Effector memory CD8-positive, alpha-beta T cell (primary cell): ENCODE data around the gene HOTAIR.
A peak's percentile ranks its signal among the peaks of the same experiment; 100 is the strongest.

Experiments
- ATAC-seq: fragments of 150-1000 bp; cut with Tn5 transposase; replicated peaks from 2 replicates; pipeline ENCODE4 v1.10.0; 2021; ENCODE audit warnings: mild to moderate bottlenecking, moderate library complexity
- DNase-seq, 3 experiments: peaks; one replicate each; pipeline ENCODE4 v3.0.0; 2021
- H3K27ac Mint-ChIP-seq, 2 donors: one replicate each; pipeline ENCODE4 v1.8.0; 2022; ENCODE audit warnings: mild to moderate bottlenecking in 2 of 2, mixed read lengths in 2 of 2, moderate library complexity in 2 of 2
- H3K27me3 Mint-ChIP-seq, 2 donors: one replicate each; pipeline ENCODE4 v1.8.0; 2022; ENCODE audit warnings: mixed read lengths in 2 of 2
- H3K36me3 Mint-ChIP-seq: one replicate; pipeline ENCODE4 v1.8.0; 2022; ENCODE audit warnings: mild to moderate bottlenecking, moderate library complexity, mixed read lengths; ENCODE audit not compliant: insufficient read depth
- H3K4me1 Mint-ChIP-seq, 2 donors: one replicate each; pipeline ENCODE4 v1.8.0; 2022; ENCODE audit warnings: low read depth in 2 of 2, mixed read lengths in 2 of 2
- H3K4me3 Mint-ChIP-seq, 2 donors: one replicate each; pipeline ENCODE4 v1.8.0; 2022; ENCODE audit warnings: mild to moderate bottlenecking in 2 of 2, mixed read lengths in 2 of 2, moderate library complexity in 2 of 2
- H3K9me3 Mint-ChIP-seq, 2 donors: one replicate each; pipeline ENCODE4 v1.8.0; 2022; ENCODE audit warnings: mixed read lengths in 2 of 2

HOTAIR gene

GRCh38 chr12:53948650-53949593 is 25.8 kb downstream of the HOTAIR start:
- H3K27me3 Mint-ChIP-seq, result peaks cover 97 to 98% of the 10 kb centered on the region in 2 donors
- peaks cover 34% of the 10 kb centered on the region for H3K36me3 Mint-ChIP-seq
- peaks cover 14 to 25% of the 10 kb centered on the region in 2 donors for H3K4me1 Mint-ChIP-seq
- ATAC-seq, result no peak
- H3K4me3 Mint-ChIP-seq, result no peak overlapping the region
- H3K27ac Mint-ChIP-seq, result no peak overlapping the region
- no peak for DNase-seq
- no peaks in the 10 kb centered on the region for H3K9me3 Mint-ChIP-seq

- peaks cover 98 to 99% of the 10 kb centered on the region in 2 donors for H3K27me3 Mint-ChIP-seq
- no peak overlapping the region for H3K27ac Mint-ChIP-seq
Measured at GRCh38 chr12:53947743-53948142, 27.0 kb downstream of the HOTAIR start.

GRCh38 chr12:53944907-53945847 is 29.6 kb downstream of the HOTAIR start:
- DNase-seq (no peak), ATAC-seq (no peak)
- Mint-ChIP-seq H3K36me3 (peaks cover 4% of the 10 kb centered on the region), H3K27me3 (peaks cover 98 to 99% of the 10 kb centered on the region in 2 donors), H3K9me3 (no peaks in the 10 kb centered on the region), H3K4me3 (peak overlapping the region in 1 of 2 donors; percentile 10), H3K4me1 (peaks cover 7% of the 10 kb centered on the region in 2 donors), H3K27ac (peak overlapping the region in 1 of 2 donors; percentile 26)

More at GRCh38 chr12:53947743-53948142, 27.0 kb downstream of the HOTAIR start:
- DNase-seq, result no peak
- ATAC-seq, result no peak
- peaks cover 7 to 19% of the 10 kb centered on the region in 2 donors for H3K4me1 Mint-ChIP-seq
- no peak overlapping the region for H3K4me3 Mint-ChIP-seq
- no peaks in the 10 kb centered on the region for H3K9me3 Mint-ChIP-seq
- H3K36me3 Mint-ChIP-seq, result peaks cover 22% of the 10 kb centered on the region

- no peak overlapping the region for H3K27ac Mint-ChIP-seq
- H3K36me3 Mint-ChIP-seq, result peaks cover 6% of the 10 kb centered on the region
- H3K9me3 Mint-ChIP-seq, result no peaks in the 10 kb centered on the region
- no peak for DNase-seq
- no peak for ATAC-seq
- peaks cover 96 to 98% of the 10 kb centered on the region in 2 donors for H3K27me3 Mint-ChIP-seq
- H3K4me1 Mint-ChIP-seq, result peaks cover 7% of the 10 kb centered on the region in 2 donors
- H3K4me3 Mint-ChIP-seq, result no peak overlapping the region
Measured at GRCh38 chr12:53944209-53944608, 30.5 kb downstream of the HOTAIR start.

- no peak for ATAC-seq
- Mint-ChIP-seq H3K36me3 (peaks cover 14% of the 10 kb centered on the region), H3K27ac (no peak overlapping the region), H3K27me3 (peaks cover 92 to 98% of the 10 kb centered on the region in 2 donors), H3K4me3 (no peak overlapping the region), H3K4me1 (peaks cover 6 to 7% of the 10 kb centered on the region in 2 donors), H3K9me3 (no peaks in the 10 kb centered on the region)
- no peak for DNase-seq
Measured at GRCh38 chr12:53942467-53942997, 32.2 kb downstream of the HOTAIR start.

- ATAC-seq, result no peak
- H3K4me3 Mint-ChIP-seq, result no peak overlapping the region
- H3K36me3 Mint-ChIP-seq, result peaks cover 15% of the 10 kb centered on the region
- peaks cover 7 to 10% of the 10 kb centered on the region in 2 donors for H3K4me1 Mint-ChIP-seq
- H3K27ac Mint-ChIP-seq, result no peak overlapping the region
- no peak for DNase-seq
- H3K27me3 Mint-ChIP-seq, result peaks cover 92 to 100% of the 10 kb centered on the region in 2 donors
- H3K9me3 Mint-ChIP-seq, result no peaks in the 10 kb centered on the region
Measured at GRCh38 chr12:53941750-53942149, 33.0 kb downstream of the HOTAIR start.

GRCh38 chr12:53941187-53941586 is 33.6 kb downstream of the HOTAIR start:
- Mint-ChIP-seq H3K4me3 (no peak overlapping the region), H3K27ac (no peak overlapping the region), H3K4me1 (peaks cover 7 to 10% of the 10 kb centered on the region in 2 donors), H3K9me3 (no peaks in the 10 kb centered on the region), H3K27me3 (peaks cover 92 to 100% of the 10 kb centered on the region in 2 donors), H3K36me3 (peaks cover 18% of the 10 kb centered on the region)
- no peak for DNase-seq
- no peak for ATAC-seq

- H3K9me3 Mint-ChIP-seq, result no peaks in the 10 kb centered on the region
- no peak overlapping the region for H3K27ac Mint-ChIP-seq
- H3K4me1 Mint-ChIP-seq, result peaks cover 9 to 13% of the 10 kb centered on the region in 2 donors
- H3K4me3 Mint-ChIP-seq, result peak overlapping the region in 1 of 2 donors; percentile 17
- no peak for ATAC-seq
- peaks cover 20% of the 10 kb centered on the region for H3K36me3 Mint-ChIP-seq
- DNase-seq, result no peak
- peaks cover 92 to 100% of the 10 kb centered on the region in 2 donors for H3K27me3 Mint-ChIP-seq
Measured at GRCh38 chr12:53940443-53941014, 34.2 kb downstream of the HOTAIR start.

- Mint-ChIP-seq H3K27ac (no peak overlapping the region), H3K27me3 (peaks cover 92 to 100% of the 10 kb centered on the region in 2 donors), H3K9me3 (no peaks in the 10 kb centered on the region), H3K4me3 (peak overlapping the region; percentile 0 to 17), H3K36me3 (peaks cover 26% of the 10 kb centered on the region), H3K4me1 (peaks cover 3 to 12% of the 10 kb centered on the region in 2 donors)
- no peak for ATAC-seq
- no peak for DNase-seq
Measured at GRCh38 chr12:53939141-53940108, 35.3 kb downstream of the HOTAIR start.

- peaks cover 92 to 100% of the 10 kb centered on the region in 2 donors for H3K27me3 Mint-ChIP-seq
- H3K36me3 Mint-ChIP-seq, result peaks cover 26% of the 10 kb centered on the region
- no peak within 1 kb of the TSS for H3K27ac Mint-ChIP-seq
- DNase-seq (no peak), ATAC-seq (no peak)
- H3K4me1 Mint-ChIP-seq, result peaks cover 3 to 12% of the 10 kb centered on the region in 2 donors
- H3K4me3 Mint-ChIP-seq, result no peak within 1 kb of the TSS
- no peaks in the 10 kb centered on the region for H3K9me3 Mint-ChIP-seq
Measured at GRCh38 chr12:53938326-53939140, 36.2 kb downstream of the HOTAIR start, which contains the start of gene HOXC13. HOXC13 (plus strand) TSS chr12:53938831; CDS start chr12:53938907, 76 bp downstream.

GRCh38 chr12:53937596-53938325 is 37.0 kb downstream of the HOTAIR start:
- no peak for ATAC-seq
- peaks cover 92 to 100% of the 10 kb centered on the region in 2 donors for H3K27me3 Mint-ChIP-seq
- no peak overlapping the region for H3K27ac Mint-ChIP-seq
- H3K36me3 Mint-ChIP-seq, result peaks cover 26% of the 10 kb centered on the region
- DNase-seq, result no peak
- H3K9me3 Mint-ChIP-seq, result no peaks in the 10 kb centered on the region
- H3K4me1 Mint-ChIP-seq, result peaks cover 3 to 12% of the 10 kb centered on the region in 2 donors
- no peak overlapping the region for H3K4me3 Mint-ChIP-seq
